Measurements from ENCODE around the gene GRB14.

The GRB14 gene

GRCh38 chr2:164613321-164613982 lies 7.8 kb downstream of the GRB14 start:
- ATAC-seq: no peak

GRCh38 chr2:164609790-164610189 lies 11.5 kb downstream of the GRB14 start:
- no peak for ATAC-seq

GRCh38 chr2:164606557-164606956 lies 14.7 kb downstream of the GRB14 start:
- no peak for ATAC-seq

GRCh38 chr2:164605295-164605694 lies 16.0 kb downstream of the GRB14 start:
- no peak for ATAC-seq

GRCh38 chr2:164600763-164601162 lies 20.5 kb downstream of the GRB14 start:
- ATAC-seq: no peak

- ATAC-seq: no peak
Measured at GRCh38 chr2:164599954-164600589, 21.2 kb downstream of the GRB14 start.

- no peak for ATAC-seq
Measured at GRCh38 chr2:164597983-164598382, 23.3 kb downstream of the GRB14 start.

GRCh38 chr2:164595031-164595430 lies 26.3 kb downstream of the GRB14 start:
- ATAC-seq: no peak

GRCh38 chr2:164593959-164594358 lies 27.3 kb downstream of the GRB14 start:
- ATAC-seq: no peak

- ATAC-seq: no peak
Measured at GRCh38 chr2:164593541-164593940, 27.7 kb downstream of the GRB14 start.

GRCh38 chr2:164589522-164589921 lies 31.8 kb downstream of the GRB14 start:
- ATAC-seq: no peak

GRCh38 chr2:164581050-164581449 lies 40.2 kb downstream of the GRB14 start:
- ATAC-seq: no peak

GRCh38 chr2:164574931-164575330 lies 46.4 kb downstream of the GRB14 start:
- ATAC-seq: no peak

GRCh38 chr2:164570475-164570874 lies 50.8 kb downstream of the GRB14 start:
- ATAC-seq: no peak

- no peak for ATAC-seq
Measured at GRCh38 chr2:164569378-164569777, 51.9 kb downstream of the GRB14 start.

- no peak for ATAC-seq
Measured at GRCh38 chr2:164568317-164568716, 53.0 kb downstream of the GRB14 start.

- ATAC-seq: no peak
Measured at GRCh38 chr2:164567335-164567989, 53.8 kb downstream of the GRB14 start.

- no peak for ATAC-seq
Measured at GRCh38 chr2:164565359-164565758, 55.9 kb downstream of the GRB14 start.

GRCh38 chr2:164562666-164563065 lies 58.6 kb downstream of the GRB14 start:
- ATAC-seq: no peak

GRCh38 chr2:164561991-164562390 lies 59.3 kb downstream of the GRB14 start:
- no peak for ATAC-seq

- ATAC-seq: no peak
Measured at GRCh38 chr2:164561416-164561815, 59.9 kb downstream of the GRB14 start.

- no peak for ATAC-seq
Measured at GRCh38 chr2:164560902-164561301, 60.4 kb downstream of the GRB14 start.

GRCh38 chr2:164560181-164560792 lies 61.0 kb downstream of the GRB14 start:
- ATAC-seq: no peak

- ATAC-seq: no peak
Measured at GRCh38 chr2:164558450-164558849, 62.8 kb downstream of the GRB14 start.
